ENCODE measurements around the gene GNG2. TPM values are rescaled to one million over a fixed set of nuclear protein-coding genes. Genes with fewer than 3 reads are reported as not detected.

GNG2 gene
- total RNA-seq, 1 experiment from 2014 or later: not detected

GRCh38 chr14:52010173-52010693 lies 149.8 kb downstream of the GNG2 start:
- no peaks in the 10 kb centered on the region for H3K27me3 Mint-ChIP-seq (ENCODE audit: unreplicated experiment)
- CTCF ChIA-PET: no interaction called here
- peaks cover 4% of the 10 kb centered on the region for H3K36me3 Mint-ChIP-seq (ENCODE audit: insufficient read depth, unreplicated experiment)
- H3K27ac Mint-ChIP-seq (ENCODE audit: unreplicated experiment): no peak overlapping the region
- intact Hi-C loops (cut with micrococcal nuclease; ENCODE audit: unreplicated experiment): no loop called here
- no peak for DNase-seq
- no peak for TF ChIP-seq CTCF (IDR thresholded peaks at IDR 0.05; ENCODE audit: unreplicated experiment)
- H3K4me3 Mint-ChIP-seq (ENCODE audit: low read depth, unreplicated experiment): no peak overlapping the region
- H3K4me1 Mint-ChIP-seq (ENCODE audit: low read depth, unreplicated experiment): no peaks in the 10 kb centered on the region
- no peaks in the 10 kb centered on the region for H3K9me3 Mint-ChIP-seq (ENCODE audit: low read depth, unreplicated experiment)
- no TSS peak for BruUV-seq (replicated peaks)

- no peak for TF ChIP-seq CTCF (IDR thresholded peaks at IDR 0.05; ENCODE audit: unreplicated experiment)
- CTCF ChIA-PET: no interaction called here
- Mint-ChIP-seq H3K36me3 (ENCODE audit: insufficient read depth, unreplicated experiment) (peaks cover 4% of the 10 kb centered on the region), H3K9me3 (ENCODE audit: low read depth, unreplicated experiment) (no peaks in the 10 kb centered on the region), H3K4me1 (ENCODE audit: low read depth, unreplicated experiment) (no peaks in the 10 kb centered on the region), H3K4me3 (ENCODE audit: low read depth, unreplicated experiment) (no peak overlapping the region), H3K27me3 (ENCODE audit: unreplicated experiment) (peaks cover 8% of the 10 kb centered on the region), H3K27ac (ENCODE audit: unreplicated experiment) (no peak overlapping the region)
- no TSS peak for BruUV-seq (replicated peaks)
- DNase-seq: no peak
- intact Hi-C loops (cut with micrococcal nuclease; ENCODE audit: unreplicated experiment): no loop called here
Measured at GRCh38 chr14:52011523-52011922, 151.1 kb downstream of the GNG2 start.

GRCh38 chr14:52012635-52013034 lies 152.2 kb downstream of the GNG2 start:
- DNase-seq: no peak
- TF ChIP-seq CTCF (IDR thresholded peaks at IDR 0.05; ENCODE audit: unreplicated experiment): no peak
- no peak overlapping the region for H3K27ac Mint-ChIP-seq (ENCODE audit: unreplicated experiment)
- CTCF ChIA-PET: no interaction called here
- BruUV-seq (replicated peaks): no TSS peak
- no peak overlapping the region for H3K4me3 Mint-ChIP-seq (ENCODE audit: low read depth, unreplicated experiment)
- peaks cover 4% of the 10 kb centered on the region for H3K36me3 Mint-ChIP-seq (ENCODE audit: insufficient read depth, unreplicated experiment)
- H3K9me3 Mint-ChIP-seq (ENCODE audit: low read depth, unreplicated experiment): no peaks in the 10 kb centered on the region
- intact Hi-C loops (cut with micrococcal nuclease; ENCODE audit: unreplicated experiment): no loop called here
- no peaks in the 10 kb centered on the region for H3K4me1 Mint-ChIP-seq (ENCODE audit: low read depth, unreplicated experiment)
- H3K27me3 Mint-ChIP-seq (ENCODE audit: unreplicated experiment): peaks cover 19% of the 10 kb centered on the region

DNA sequence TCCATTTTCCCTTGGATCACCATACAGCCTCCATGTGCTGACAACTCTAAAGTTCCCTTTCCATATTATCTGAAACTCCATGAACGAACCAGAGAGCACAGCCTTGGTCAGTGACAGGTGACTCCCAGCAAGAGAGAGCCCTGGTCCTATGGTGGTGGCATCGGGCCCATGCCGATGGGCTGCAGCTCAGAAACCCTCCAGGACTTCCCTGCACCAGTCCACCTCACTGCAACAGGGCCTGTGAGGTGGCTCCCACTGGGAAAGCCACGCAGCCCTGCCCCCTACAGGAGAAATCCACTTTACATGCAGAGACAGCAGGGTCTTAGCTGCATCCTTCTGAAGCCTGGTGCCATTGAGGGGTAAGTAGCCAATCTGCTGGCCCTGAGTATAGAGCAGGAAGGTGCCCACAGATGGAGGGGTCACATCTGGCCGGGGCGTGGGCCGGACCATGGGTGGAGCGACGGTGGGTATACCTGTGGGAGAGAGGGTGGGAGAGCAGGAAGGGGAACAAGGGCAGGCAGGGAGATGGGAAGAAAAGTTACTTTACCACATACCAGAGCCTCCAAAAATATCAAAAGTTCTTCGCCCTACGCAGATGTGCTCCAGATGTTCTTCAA lies 153.7 kb downstream of the GNG2 start:
- Mint-ChIP-seq H3K27ac (ENCODE audit: unreplicated experiment) (no peak overlapping the region), H3K27me3 (ENCODE audit: unreplicated experiment) (peaks cover 20% of the 10 kb centered on the region), H3K4me1 (ENCODE audit: low read depth, unreplicated experiment) (peaks cover 10% of the 10 kb centered on the region), H3K36me3 (ENCODE audit: insufficient read depth, unreplicated experiment) (peaks cover 4% of the 10 kb centered on the region), H3K4me3 (ENCODE audit: low read depth, unreplicated experiment) (no peak overlapping the region), H3K9me3 (ENCODE audit: low read depth, unreplicated experiment) (no peaks in the 10 kb centered on the region)
- intact Hi-C loops (cut with micrococcal nuclease; ENCODE audit: unreplicated experiment): no loop called here
- CTCF ChIA-PET: no interaction called here
- no peak for TF ChIP-seq CTCF (IDR thresholded peaks at IDR 0.05; ENCODE audit: unreplicated experiment)
- DNase-seq: peak; percentile 10
- BruUV-seq (replicated peaks): no TSS peak

Data from Calu3 (cell line).